ENCODE measurements around the gene PDE1C.

- TF ChIP-seq POLR2AphosphoS5 (IDR thresholded peaks at IDR 0.05; ENCODE audit: low read depth, low read length): no peak
- TF ChIP-seq SIN3A (IDR thresholded peaks at IDR 0.05; ENCODE audit: borderline replicate concordance, insufficient read depth, low read length): no peak
- TF ChIP-seq, protein P1, sequence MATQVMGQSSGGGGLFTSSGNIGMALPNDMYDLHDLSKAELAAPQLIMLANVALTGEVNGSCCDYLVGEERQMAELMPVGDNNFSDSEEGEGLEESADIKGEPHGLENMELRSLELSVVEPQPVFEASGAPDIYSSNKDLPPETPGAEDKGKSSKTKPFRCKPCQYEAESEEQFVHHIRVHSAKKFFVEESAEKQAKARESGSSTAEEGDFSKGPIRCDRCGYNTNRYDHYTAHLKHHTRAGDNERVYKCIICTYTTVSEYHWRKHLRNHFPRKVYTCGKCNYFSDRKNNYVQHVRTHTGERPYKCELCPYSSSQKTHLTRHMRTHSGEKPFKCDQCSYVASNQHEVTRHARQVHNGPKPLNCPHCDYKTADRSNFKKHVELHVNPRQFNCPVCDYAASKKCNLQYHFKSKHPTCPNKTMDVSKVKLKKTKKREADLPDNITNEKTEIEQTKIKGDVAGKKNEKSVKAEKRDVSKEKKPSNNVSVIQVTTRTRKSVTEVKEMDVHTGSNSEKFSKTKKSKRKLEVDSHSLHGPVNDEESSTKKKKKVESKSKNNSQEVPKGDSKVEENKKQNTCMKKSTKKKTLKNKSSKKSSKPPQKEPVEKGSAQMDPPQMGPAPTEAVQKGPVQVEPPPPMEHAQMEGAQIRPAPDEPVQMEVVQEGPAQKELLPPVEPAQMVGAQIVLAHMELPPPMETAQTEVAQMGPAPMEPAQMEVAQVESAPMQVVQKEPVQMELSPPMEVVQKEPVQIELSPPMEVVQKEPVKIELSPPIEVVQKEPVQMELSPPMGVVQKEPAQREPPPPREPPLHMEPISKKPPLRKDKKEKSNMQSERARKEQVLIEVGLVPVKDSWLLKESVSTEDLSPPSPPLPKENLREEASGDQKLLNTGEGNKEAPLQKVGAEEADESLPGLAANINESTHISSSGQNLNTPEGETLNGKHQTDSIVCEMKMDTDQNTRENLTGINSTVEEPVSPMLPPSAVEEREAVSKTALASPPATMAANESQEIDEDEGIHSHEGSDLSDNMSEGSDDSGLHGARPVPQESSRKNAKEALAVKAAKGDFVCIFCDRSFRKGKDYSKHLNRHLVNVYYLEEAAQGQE (IDR thresholded peaks at IDR 0.05; ENCODE audit: insufficient read depth in 1 of 2, low read depth in 2 of 2, low read length in 2 of 2): no peak
- no peak for TF ChIP-seq TAF1 (IDR thresholded peaks at IDR 0.05; ENCODE audit: borderline replicate concordance, insufficient read depth, low read length)
- no peak for TF ChIP-seq FOXP2 (optimal IDR thresholded peaks at IDR 0.05; ENCODE audit: borderline replicate concordance, extremely low read depth, extremely low read length, insufficient read depth)
Measured at GRCh38 chr7:31716355-31716754, 353.9 kb downstream of the PDE1C start.
